GM12878 (cell line): ENCODE measurements around the gene CALML4. TPM values are rescaled to one million over a fixed set of nuclear protein-coding genes. Genes with fewer than 3 reads are reported as not detected.

Experiments used
- ATAC-seq: fragments of 200-7000 bp; cut with Tn5 transposase; 3 replicates; pipeline ENCODE4 v1.9.1; 2020; ENCODE audit warnings: mild to moderate bottlenecking, moderate library complexity
- BruUV-seq: library from RNA; stranded (reverse); fragments of 400-500 nt; replicated peaks from 2 replicates; lab custom pipeline; 2021; lab: Mats Ljungman, UMichigan
- CTCF ChIA-PET: fragments of 300-600 bp; sonication (Branson Sonifier 250); formaldehyde crosslinking; extraction: SDS; loops from one replicate; lab custom pipeline; 2021; ENCODE audit warnings: inconsistent platforms; lab: Yijun Ruan, JAX
- POLR2A ChIA-PET: fragments of 350-600 bp; formaldehyde crosslinking; extraction: SDS; loops from one replicate; lab custom pipeline; 2021; ENCODE audit warnings: inconsistent platforms; lab: Charles Lee
- RAD21 ChIA-PET: fragments of 300-600 bp; sonication (Branson Sonifier 250); formaldehyde crosslinking; loops from one replicate; lab custom pipeline; 2023; ENCODE audit warnings: antibody characterized with exemption; ENCODE audit not compliant: unreplicated experiment; lab: Charles Lee
- SMC1A ChIA-PET: fragments of 300-600 bp; sonication (Branson Sonifier 250); formaldehyde crosslinking; loops from one replicate; lab custom pipeline; 2023; ENCODE audit not compliant: unreplicated experiment, uncharacterized antibody; lab: Charles Lee
- DNase-seq: peaks from one replicate; pipeline ENCODE4 v3.0.0-alpha.2; 2011; ENCODE audit warnings: low read depth, low spot score
- FAIRE-seq: peaks from 3 replicates; lab custom pipeline; 2011; peaks lifted over from hg19 to GRCh38; lab: Jason Lieb, UNC
- H2AFZ ChIP-seq: 2 replicates; pipeline ENCODE4 v1.6.0; 2011; ENCODE audit warnings: low read depth, low read length, control low read depth; ENCODE audit not compliant: control insufficient read depth
- H3K27ac ChIP-seq: 2 replicates; pipeline ENCODE4 v1.5.1; 2011; ENCODE audit warnings: control low read depth; ENCODE audit not compliant: control insufficient read depth, insufficient read depth
- H3K27me3 ChIP-seq, 2 experiments: replicated peaks in 1 of 2; 2 replicates each; pipeline versions ENCODE4 v1.6.0 to v1.6.1; 2011; ENCODE audit warnings: low read length in 1 of 2; ENCODE audit not compliant: control insufficient read depth in 2 of 2, insufficient read depth in 2 of 2
- H3K36me3 ChIP-seq, 2 experiments: 2 replicates each; pipeline ENCODE4 v1.5.1; 2011; ENCODE audit warnings: low read length in 1 of 2; ENCODE audit not compliant: control insufficient read depth in 2 of 2, insufficient read depth in 2 of 2
- H3K4me1 ChIP-seq: 2 replicates; pipeline ENCODE4 v1.6.1; 2011; ENCODE audit warnings: mild to moderate bottlenecking, low read length, moderate library complexity, mixed read lengths; ENCODE audit not compliant: control insufficient read depth, insufficient read depth
- H3K4me2 ChIP-seq: 2 replicates; pipeline ENCODE4 v1.6.0; 2011; ENCODE audit warnings: control low read depth; ENCODE audit not compliant: control insufficient read depth, insufficient read depth
- H3K4me3 ChIP-seq: fragments of 200-600 bp; sonication (generic); 2 replicates; pipeline ENCODE4 v1.5.1; 2016
- H3K79me2 ChIP-seq: 2 replicates; pipeline ENCODE4 v1.6.0; 2011; ENCODE audit warnings: low read length; ENCODE audit not compliant: control insufficient read depth, insufficient read depth
- H3K9ac ChIP-seq: 2 replicates; pipeline ENCODE4 v1.8.0; 2011; ENCODE audit warnings: low read length, control low read depth, mixed read lengths; ENCODE audit not compliant: control insufficient read depth, insufficient read depth
- H3K9me3 ChIP-seq: replicated peaks from 3 replicates; pipeline ENCODE4 v1.5.1; 2011; ENCODE audit warnings: mild to moderate bottlenecking, low read length; ENCODE audit not compliant: control insufficient read depth, insufficient read depth
- H4K20me1 ChIP-seq: 2 replicates; pipeline ENCODE4 v1.6.0; 2011; ENCODE audit not compliant: control insufficient read depth, insufficient read depth
- CBFB ChIP-seq: IDR thresholded peaks from 2 replicates; pipeline ENCODE4 v1.6.1; 2016; ENCODE audit warnings: antibody characterized with exemption, low read depth
- ESRRA ChIP-seq: IDR thresholded peaks from 2 replicates; pipeline ENCODE4 v1.6.1; 2012; ENCODE audit warnings: mild to moderate bottlenecking, low read length, improper control_type of control experiment
- WGBS: methylation state at CpG from one replicate; pipeline ENCODE4 v1.1.6; 2016; ENCODE audit warnings: low lambda C conversion rate; ENCODE audit not compliant: insufficient replicate concordance, insufficient coverage; ENCODE audit errors: missing lambda C conversion rate; 5-methylcytosine and 5-hydroxymethylcytosine counted together
- in situ Hi-C: fragments of 300-500 bp; cut with MboI; formaldehyde crosslinking; loops from 9 replicates; pipeline ENCODE4 v1.14.3; 2018; ENCODE audit warnings: mixed read lengths
- intact Hi-C: fragments of 100-400 bp; cut with micrococcal nuclease; formaldehyde crosslinking; loops from one replicate; pipeline ENCODE4 v1.14.2; 2022; ENCODE audit not compliant: unreplicated experiment
- polyA plus RNA-seq, 11 experiments: library from polyadenylated mRNA; depleted of rRNA in 4 of 11; unstranded in 6 of 11; stranded (reverse) in 5 of 11; fragments of >200 nt; fragmentation: Nextera tagmentation in 4 of 11; fragmentation: Illumina TruSeq in 1 of 11; extraction: Ambion mirVana in 4 of 11; extraction: Trizol in 1 of 11; gene quantifications; 1 replicate in 1 of 11; 2 replicates in 10 of 11; pipeline versions ENCODE4 v1.2.1 to v1.2.3, GENCODE V29; 2011 to 2016; ENCODE audit warnings: inconsistent platforms in 2 of 11, missing spikeins in 2 of 11, low read depth in 1 of 11
- total RNA-seq, 4 experiments: library from RNA; depleted of rRNA in 3 of 4; stranded (reverse); fragments of >200 nt in 3 of 4; fragmentation: Illumina TruSeq in 1 of 4; extraction: Trizol in 1 of 4; gene quantifications; 2 replicates each; pipeline versions ENCODE4 v1.2.1 to v1.2.3, GENCODE V29; 2013 to 2021
- TF ChIP-seq, protein P1 (sequence below): fragments of 450-650 bp; formaldehyde crosslinking; IDR thresholded peaks from 2 replicates; pipeline ENCODE4 v1.5.0; 2022; ENCODE audit warnings: mild to moderate bottlenecking, missing genetic modification characterization
- TF ChIP-seq, protein P2 (sequence below): IDR thresholded peaks from 2 replicates; pipeline ENCODE4 v1.6.1; 2012; ENCODE audit warnings: low read depth, low read length, improper control_type of control experiment

CALML4 gene
- total and polyA plus RNA-seq, 10 of the 15 experiments (the other 5 are each of a cell fraction or from before 2014, with no cell fraction given): 1.7 to 15.9 (median 5.1) TPM

DNA sequence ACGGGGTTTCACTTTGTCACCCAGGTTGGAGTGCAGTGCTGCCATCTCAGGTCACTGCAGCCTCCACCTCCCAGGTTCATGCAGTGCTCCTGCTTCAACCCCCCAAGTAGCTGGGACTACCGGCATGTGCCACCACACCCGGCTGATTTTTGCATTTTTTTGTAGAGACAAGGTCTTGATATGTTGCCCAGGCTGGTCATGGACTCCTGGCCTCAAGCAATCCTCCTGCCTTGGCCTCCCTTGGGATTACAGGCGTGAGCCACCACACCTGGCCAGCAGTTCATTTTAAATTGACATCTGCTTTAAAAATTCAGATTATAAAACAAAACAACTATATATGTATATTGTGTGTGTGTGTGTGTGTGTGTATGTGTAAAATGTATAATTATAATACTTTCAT lies 38.3 kb downstream of the CALML4 start:
- CTCF ChIA-PET: interaction anchor here (0.8 to 1.0 kb wide), 2 partner anchors 27 to 304 kb away, joined by 4 to 5 read pairs; no protein-coding TSS in a partner anchor
- H3K27ac ChIP-seq: no peak overlapping the region
- WGBS: 30% methylated on average over 4 of the region's 4 CpGs

More for the DNA sequence above, 38.3 kb downstream of the CALML4 start:
- ATAC-seq: no peak
- Histone ChIP-seq H3K9ac (no peak overlapping the region), H3K9me3 (no peaks in the 10 kb centered on the region), H3K36me3 (peaks cover 6 to 8% of the 10 kb centered on the region in 2 experiments; a peak in 3 of 4 replicates), H3K4me2 (no peak overlapping the region), H3K4me3 (no peak overlapping the region), H3K79me2 (no peaks in the 10 kb centered on the region), H2AFZ (no peak overlapping the region), H3K4me1 (no peaks in the 10 kb centered on the region), H3K27me3 (no peaks in the 10 kb centered on the region), H4K20me1 (no peaks in the 10 kb centered on the region)
- no peak for FAIRE-seq
- ChIA-PET RAD21 (interaction anchor here (1.4 kb wide), 1 partner anchor 304 kb away, joined by 3 read pairs; no protein-coding TSS in a partner anchor), POLR2A (no interaction called here), SMC1A (interaction anchor here (1.2 to 3.2 kb wide), 2 partner anchors 13 to 58 kb away, joined by 3 to 14 read pairs; no protein-coding TSS in a partner anchor)
- in situ Hi-C loops (no loop called here), intact Hi-C loops (no loop called here)
- no TSS peak for BruUV-seq
- no peak for DNase-seq
- TF ChIP-seq, protein P1, sequence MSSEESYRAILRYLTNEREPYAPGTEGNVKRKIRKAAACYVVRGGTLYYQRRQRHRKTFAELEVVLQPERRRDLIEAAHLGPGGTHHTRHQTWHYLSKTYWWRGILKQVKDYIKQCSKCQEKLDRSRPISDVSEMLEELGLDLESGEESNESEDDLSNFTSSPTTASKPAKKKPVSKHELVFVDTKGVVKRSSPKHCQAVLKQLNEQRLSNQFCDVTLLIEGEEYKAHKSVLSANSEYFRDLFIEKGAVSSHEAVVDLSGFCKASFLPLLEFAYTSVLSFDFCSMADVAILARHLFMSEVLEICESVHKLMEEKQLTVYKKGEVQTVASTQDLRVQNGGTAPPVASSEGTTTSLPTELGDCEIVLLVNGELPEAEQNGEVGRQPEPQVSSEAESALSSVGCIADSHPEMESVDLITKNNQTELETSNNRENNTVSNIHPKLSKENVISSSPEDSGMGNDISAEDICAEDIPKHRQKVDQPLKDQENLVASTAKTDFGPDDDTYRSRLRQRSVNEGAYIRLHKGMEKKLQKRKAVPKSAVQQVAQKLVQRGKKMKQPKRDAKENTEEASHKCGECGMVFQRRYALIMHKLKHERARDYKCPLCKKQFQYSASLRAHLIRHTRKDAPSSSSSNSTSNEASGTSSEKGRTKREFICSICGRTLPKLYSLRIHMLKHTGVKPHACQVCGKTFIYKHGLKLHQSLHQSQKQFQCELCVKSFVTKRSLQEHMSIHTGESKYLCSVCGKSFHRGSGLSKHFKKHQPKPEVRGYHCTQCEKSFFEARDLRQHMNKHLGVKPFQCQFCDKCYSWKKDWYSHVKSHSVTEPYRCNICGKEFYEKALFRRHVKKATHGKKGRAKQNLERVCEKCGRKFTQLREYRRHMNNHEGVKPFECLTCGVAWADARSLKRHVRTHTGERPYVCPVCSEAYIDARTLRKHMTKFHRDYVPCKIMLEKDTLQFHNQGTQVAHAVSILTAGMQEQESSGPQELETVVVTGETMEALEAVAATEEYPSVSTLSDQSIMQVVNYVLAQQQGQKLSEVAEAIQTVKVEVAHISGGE (CRISPR knock-in tag): no peak
- TF ChIP-seq, protein P2, sequence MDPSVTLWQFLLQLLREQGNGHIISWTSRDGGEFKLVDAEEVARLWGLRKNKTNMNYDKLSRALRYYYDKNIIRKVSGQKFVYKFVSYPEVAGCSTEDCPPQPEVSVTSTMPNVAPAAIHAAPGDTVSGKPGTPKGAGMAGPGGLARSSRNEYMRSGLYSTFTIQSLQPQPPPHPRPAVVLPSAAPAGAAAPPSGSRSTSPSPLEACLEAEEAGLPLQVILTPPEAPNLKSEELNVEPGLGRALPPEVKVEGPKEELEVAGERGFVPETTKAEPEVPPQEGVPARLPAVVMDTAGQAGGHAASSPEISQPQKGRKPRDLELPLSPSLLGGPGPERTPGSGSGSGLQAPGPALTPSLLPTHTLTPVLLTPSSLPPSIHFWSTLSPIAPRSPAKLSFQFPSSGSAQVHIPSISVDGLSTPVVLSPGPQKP: no peak
- TF ChIP-seq CBFB: no peak
- TF ChIP-seq ESRRA: no peak
